H1 (cell line): ENCODE measurements around the gene C1QTNF1. TPM values are rescaled to one million over a fixed set of nuclear protein-coding genes. Genes with fewer than 3 reads are reported as not detected.

ENCODE experiments used
- ATF3 ChIP-seq: IDR thresholded peaks from 2 replicates; pipeline ENCODE4 v1.6.1; 2011; ENCODE audit warnings: low read depth, mild to moderate bottlenecking, low read length; ENCODE audit not compliant: insufficient read depth
- E2F6 ChIP-seq: IDR thresholded peaks from 2 replicates; pipeline ENCODE4 v1.6.1; 2012; ENCODE audit warnings: inconsistent platforms
- KDM4A ChIP-seq: IDR thresholded peaks from one replicate; pipeline ENCODE4 v1.7.1; 2012; ENCODE audit warnings: low read depth, mild to moderate bottlenecking, moderate library complexity, low read length, inconsistent platforms; ENCODE audit not compliant: severe bottlenecking
- POU5F1 ChIP-seq: IDR thresholded peaks from 2 replicates; pipeline ENCODE4 v1.6.1; 2011; ENCODE audit warnings: low read depth, mild to moderate bottlenecking, low read length, moderate library complexity
- RXRA ChIP-seq: IDR thresholded peaks from 2 replicates; pipeline ENCODE4 v1.6.1; 2011; ENCODE audit warnings: low read depth, mild to moderate bottlenecking, low read length, moderate library complexity; ENCODE audit not compliant: insufficient read depth
- SIX5 ChIP-seq: IDR thresholded peaks from 2 replicates; pipeline ENCODE4 v1.6.1; 2011; ENCODE audit warnings: mild to moderate bottlenecking, low read depth, low read length
- USF2 ChIP-seq: IDR thresholded peaks from 2 replicates; pipeline ENCODE4 v1.6.1; 2011; ENCODE audit warnings: low read length, improper control_type of control experiment
- polyA plus RNA-seq, 7 experiments: library from polyadenylated mRNA; depleted of rRNA in 3 of 7; stranded (reverse) in 5 of 7; unstranded in 2 of 7; fragments of >200 nt in 5 of 7; fragments of 200-250 nt in 2 of 7; gene quantifications; 1 replicate in 5 of 7; 2 replicates in 1 of 7; 4 replicates in 1 of 7; pipeline versions ENCODE4 v1.2.1 to v1.2.3, GENCODE V29; 2011 to 2013; ENCODE audit warnings: missing spikeins in 2 of 7, mixed read lengths in 2 of 7
- total RNA-seq: library from RNA; stranded (reverse); fragmentation: NEBNext Ultra II Directional; extraction: Animal tissue kit (Norgen Biotek cat#: 25700); gene quantifications from 2 replicates; pipeline ENCODE4 v1.2.1, GENCODE V29; 2021

C1QTNF1 gene
- total and polyA plus RNA-seq, 2 of the 8 experiments (the other 6 are each of a cell fraction or from before 2014, with no cell fraction given) = 1.5 to 2.5 TPM

GRCh38 chr17:78976907-78977680 is 46.9 kb upstream of the C1QTNF1 start (continued):
- TF ChIP-seq USF2 (no peak), KDM4A (no peak), POU5F1 (no peak), SIX5 (no peak), E2F6 (no peak), RXRA (no peak), ATF3 (no peak)
- TF ChIP-seq, all 59 proteins: peak for 0
